HG02973 (cell line): ENCODE data around the gene PAK5.

ENCODE experiments used
- ATAC-seq: cut with Tn5 transposase; IDR thresholded peaks from one replicate; pipeline ENCODE4 v1.9.1; 2021; ENCODE audit warnings: moderate library complexity; ENCODE audit not compliant: unreplicated experiment

PAK5 gene

DNA sequence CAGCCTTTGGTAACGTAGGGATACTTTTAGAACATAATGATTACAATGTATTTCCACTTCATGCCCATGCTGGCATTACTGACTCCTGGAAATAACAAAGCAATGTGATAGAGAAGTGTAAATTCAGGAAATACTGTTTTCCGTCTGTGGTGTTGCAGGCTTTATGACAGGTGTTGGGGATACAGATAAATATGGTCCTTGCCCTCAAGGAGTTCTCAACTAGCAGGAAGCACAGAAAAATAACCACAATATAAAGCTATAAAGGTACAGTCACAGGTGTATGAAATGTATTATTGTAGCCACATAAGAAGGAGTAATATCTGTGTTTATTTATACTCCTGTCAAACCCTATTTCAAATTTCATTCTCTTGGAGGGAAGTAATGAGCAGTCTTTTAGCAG is 337.4 kb downstream of the PAK5 start:
- ATAC-seq: no peak

DNA sequence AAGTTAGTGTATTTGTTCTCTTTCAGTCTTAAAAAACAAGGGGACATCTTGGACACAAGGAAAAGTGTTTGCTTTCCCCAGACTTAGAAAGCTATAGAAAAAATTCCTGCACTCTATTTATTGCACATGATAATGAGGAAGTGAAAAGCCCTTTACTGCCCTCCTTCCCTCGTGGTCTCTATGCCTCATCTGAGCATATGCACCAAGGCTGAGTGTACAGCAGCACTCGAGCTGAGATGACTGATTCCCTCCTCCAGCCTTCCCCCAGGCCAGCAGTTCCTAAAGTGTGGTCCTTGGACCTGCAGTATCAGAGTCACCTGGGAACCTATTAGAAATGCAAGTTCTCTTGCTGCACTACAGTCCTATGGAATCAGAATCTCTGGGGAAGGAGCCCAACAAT is 338.8 kb downstream of the PAK5 start:
- ATAC-seq: no peak

DNA sequence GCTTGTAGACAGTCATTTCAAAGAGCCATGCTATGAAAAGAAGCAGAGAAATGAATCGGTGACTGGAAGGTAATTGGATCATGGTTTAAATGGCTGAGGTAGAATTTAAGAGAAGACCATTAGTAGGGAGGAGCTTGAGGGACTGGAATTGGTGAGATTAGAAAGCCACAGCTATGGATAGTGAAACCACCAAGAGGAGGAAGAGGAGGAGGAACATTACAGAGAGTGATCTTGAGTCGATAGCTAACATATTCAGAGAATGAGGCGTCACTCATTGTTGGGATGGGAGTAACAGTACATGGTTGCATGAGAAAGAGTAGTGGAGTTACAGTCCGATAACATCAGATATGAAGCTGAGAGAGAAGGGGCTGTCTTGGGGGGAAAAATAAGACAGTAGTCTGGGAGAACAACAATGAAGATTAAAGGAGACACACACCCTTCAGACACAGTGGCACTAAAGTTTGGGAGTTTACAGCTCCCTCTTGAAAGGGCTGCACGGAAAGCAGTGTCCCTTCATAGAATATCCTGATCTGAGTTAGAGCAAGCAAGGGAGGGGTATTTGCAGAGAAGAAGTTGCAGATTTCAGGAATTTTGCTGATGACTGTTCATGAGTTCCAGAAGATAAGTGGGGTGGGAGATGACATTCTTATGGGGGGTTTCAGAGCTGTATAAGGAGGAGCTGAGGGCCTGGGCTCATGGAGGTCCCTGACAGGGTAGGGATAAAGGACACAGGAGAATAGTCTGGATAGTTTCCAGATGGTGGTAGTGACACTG is 339.6 kb downstream of the PAK5 start:
- no peak for ATAC-seq

DNA sequence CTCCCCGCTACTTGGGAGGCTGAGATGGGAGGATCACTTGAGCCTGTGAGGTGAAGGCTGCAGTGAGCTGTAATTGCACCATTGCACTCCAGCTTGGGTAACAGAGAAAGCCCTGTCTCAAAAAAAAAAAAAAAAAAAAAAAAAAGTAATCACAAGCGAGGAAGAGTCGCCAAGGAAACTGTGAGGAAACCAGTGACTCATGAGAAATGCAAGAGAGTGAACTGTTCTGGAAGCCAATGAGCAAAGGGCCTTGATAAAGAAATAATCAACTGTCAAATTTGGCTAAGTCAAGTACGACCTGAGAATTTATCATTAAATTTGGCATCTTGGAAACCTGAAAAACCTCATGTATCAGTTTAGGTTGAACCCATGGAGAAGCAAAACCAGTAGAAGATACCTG is 340.6 kb downstream of the PAK5 start:
- ATAC-seq: no peak

DNA sequence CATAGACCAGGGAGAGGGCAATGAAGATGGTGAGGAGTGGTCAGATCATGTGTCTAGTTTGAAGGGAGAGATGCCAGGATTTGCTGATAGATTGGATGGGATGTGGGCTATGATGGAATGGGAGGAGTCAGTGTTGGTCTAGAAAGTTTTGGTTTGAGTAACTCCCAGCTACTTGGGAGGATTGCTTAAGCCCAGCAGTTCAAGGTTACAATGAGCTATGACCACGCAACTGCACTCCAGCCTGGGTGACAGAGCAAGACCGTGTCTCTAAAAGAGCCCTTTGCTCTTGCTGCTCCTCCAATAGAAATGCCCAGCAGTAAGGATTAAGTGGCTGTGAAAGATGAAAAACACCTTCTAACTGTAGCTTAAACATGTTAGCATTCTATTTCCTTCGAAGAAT is 342.7 kb downstream of the PAK5 start:
- no peak for ATAC-seq

DNA sequence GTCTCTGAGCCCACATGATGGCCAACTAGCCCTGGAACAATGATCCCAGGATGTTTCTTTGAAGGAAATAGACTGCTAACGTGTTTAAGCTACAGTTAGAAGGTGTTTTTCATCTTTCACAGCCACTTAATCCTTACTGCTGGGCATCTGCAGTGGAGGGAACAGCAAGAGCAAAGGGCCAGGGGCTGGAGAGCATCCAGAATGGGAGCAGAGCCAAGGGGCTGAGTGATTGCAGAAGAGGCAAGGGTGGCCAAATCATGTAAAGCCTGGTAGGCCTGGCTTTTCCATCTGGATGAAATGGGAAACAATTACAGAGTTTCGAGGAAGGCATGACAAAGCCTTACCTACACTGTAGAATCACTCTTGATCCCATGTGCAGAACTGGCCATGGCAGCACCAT is 343.2 kb downstream of the PAK5 start:
- no peak for ATAC-seq

DNA sequence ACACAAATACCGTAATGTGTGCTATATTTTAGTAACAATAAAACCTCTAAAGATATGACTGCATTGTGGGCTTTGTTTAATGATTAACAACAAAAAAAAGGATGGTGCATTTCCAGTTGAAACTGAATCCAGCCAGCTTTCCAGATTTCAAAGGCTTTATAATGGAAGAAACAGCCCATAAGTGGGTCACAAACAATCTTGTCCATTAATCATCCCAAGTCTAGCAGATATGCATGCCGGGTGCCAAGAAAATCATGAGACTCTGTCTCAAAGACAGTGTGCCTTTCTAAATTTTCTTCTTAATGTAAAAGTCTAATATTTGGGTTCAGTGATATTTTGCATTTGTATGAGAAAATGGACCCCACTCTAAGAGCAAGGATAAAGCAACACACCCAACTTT is 345.1 kb downstream of the PAK5 start:
- no peak for ATAC-seq

DNA sequence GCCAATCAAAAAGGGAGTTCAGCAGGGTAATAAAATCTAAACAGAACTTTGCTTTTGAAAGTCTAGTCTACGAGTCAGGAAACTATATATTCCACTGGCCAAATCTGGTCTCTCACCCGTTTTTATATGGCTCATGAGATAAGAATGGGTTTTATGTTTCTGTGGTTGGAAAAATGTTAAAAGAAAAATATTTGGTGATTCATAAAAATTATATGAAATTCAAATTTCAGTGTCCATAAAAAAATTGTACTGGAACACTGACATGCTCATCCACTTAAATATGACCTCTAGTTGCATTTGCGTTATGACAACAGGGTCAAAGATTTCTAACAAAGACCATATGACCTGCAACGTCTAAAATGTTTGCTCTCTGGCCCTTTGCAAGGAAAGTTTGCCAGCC is 346.8 kb downstream of the PAK5 start:
- ATAC-seq: no peak

DNA sequence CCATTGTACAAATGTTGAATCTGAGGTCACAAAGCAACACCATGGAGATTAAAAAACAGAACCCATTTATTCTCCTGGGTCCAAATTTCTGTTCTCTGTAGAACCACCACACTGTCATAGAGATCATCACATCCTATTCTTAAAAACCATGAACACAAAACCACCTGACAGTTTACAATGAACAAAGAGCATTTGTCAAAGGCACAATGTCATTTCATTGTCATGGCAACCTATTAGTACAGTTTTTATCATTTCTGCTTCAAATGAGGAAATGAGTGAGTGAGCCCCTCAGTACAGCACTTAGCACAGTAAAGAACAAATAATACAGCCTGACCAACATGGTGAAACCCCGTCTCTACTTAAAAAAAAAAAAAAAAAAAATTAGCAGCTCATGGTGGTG is 347.6 kb downstream of the PAK5 start:
- no peak for ATAC-seq

DNA sequence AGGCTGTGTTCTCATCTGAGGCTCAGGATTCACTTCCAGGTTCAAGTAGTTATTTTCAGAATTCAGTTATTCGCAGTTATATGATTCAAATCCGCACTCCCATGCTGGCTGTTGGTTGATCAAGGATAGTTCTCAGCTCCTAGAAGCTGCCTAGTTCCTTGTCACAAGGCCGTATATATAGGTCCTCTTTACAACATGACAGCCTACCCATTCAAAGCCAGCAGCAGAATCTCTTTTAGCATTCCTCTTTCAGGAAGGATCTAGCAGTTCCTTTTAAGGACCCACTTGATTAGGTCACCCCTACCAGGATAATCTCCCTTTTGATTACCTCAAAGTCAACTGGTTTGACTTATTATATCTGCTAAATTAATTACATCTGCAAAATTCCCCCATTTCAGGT is 348.2 kb downstream of the PAK5 start:
- ATAC-seq: no peak

DNA sequence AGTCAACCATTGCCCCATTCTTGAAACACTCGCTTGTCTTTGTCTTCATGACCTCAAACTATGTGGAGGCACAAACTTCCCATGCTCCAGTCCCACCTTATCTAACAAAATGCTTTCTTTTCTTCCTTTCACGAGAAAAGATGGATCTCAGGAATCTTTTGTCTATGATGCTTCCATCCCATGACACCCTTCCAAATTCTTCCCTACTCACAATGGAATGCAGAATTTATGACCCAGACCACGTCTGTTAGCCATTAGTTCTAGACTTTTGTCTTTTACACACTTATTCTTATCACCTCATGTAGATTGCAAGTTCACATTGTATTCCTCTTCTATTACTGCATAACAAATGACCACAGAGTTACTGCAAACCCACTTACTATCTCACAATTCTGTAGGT is 348.7 kb downstream of the PAK5 start:
- ATAC-seq: no peak

DNA sequence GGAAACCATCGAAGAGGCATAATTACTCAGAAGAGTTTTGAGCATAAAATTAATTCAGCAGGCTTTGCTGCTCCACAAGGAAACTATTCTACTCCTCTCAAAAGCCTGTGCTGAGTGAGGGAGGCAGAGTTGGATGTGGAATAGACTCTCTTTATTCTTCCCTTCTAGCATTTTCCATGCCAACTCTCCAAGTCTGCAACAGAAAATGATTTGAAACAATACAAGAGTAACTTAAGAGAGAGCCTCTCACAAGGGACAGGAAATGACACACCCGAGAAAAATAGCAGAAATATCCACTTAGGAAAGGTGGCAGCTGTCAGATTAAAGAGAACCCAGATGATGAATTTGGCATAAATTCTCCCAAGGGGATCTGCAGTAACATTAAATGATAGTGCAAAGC is 350.8 kb downstream of the PAK5 start:
- no peak for ATAC-seq
